K562 (cell line): ENCODE measurements around the gene SCN2B. TPM values are rescaled to one million over a fixed set of nuclear protein-coding genes. Genes with fewer than 3 reads are reported as not detected.

Experiments
- ATAC-seq: fragments of 200-7000 bp; cut with Tn5 transposase; 3 replicates; pipeline ENCODE4 v1.9.1; 2020; ENCODE audit warnings: moderate library complexity
- BruUV-seq: library from RNA; stranded (reverse); fragments of 400-500 nt; replicated peaks from 2 replicates; lab custom pipeline; 2021; lab: Mats Ljungman, UMichigan
- CTCF ChIA-PET: fragments of 300-600 bp; formaldehyde crosslinking; extraction: SDS; loops from one replicate; lab custom pipeline; 2021; ENCODE audit warnings: low intra/inter-chr PET ratio; lab: Yijun Ruan, JAX
- POLR2A ChIA-PET: fragments of 300-600, 350-650 bp; sonication (Branson Sonifier 250); formaldehyde crosslinking; extraction: SDS; loops from one replicate; lab custom pipeline; 2021; ENCODE audit warnings: antibody characterized with exemption, inconsistent platforms; lab: Yijun Ruan, JAX
- DNase-seq, 4 experiments: peaks; one replicate each; pipeline versions ENCODE4 v3.0.0 to v3.0.0-alpha.2; 2011 to 2018; ENCODE audit warnings: low spot score in 3 of 4, mixed read lengths in 3 of 4; ENCODE audit errors: extremely low read depth in 1 of 4
- FAIRE-seq: peaks from 2 replicates; lab custom pipeline; 2011; peaks lifted over from hg19 to GRCh38; lab: Jason Lieb, UNC
- H2AFZ ChIP-seq: 2 replicates; pipeline ENCODE4 v1.6.0; 2011; ENCODE audit warnings: low read depth, low read length, control low read depth, inconsistent platforms
- H3K27ac ChIP-seq: fragments of 200-600 bp; 3 replicates; pipeline ENCODE4 v1.8.0; 2011; ENCODE audit warnings: low read depth, mild to moderate bottlenecking, control low read depth, inconsistent platforms, low read length, moderate library complexity, mixed read lengths; ENCODE audit errors: extremely low read depth
- H3K27me3 ChIP-seq, 2 experiments: fragments of 300-600 bp in 1 of 2; 2 replicates in 1 of 2; 3 replicates in 1 of 2; pipeline versions ENCODE4 v1.6.0 to v1.8.0; 2011; ENCODE audit warnings: inconsistent platforms in 2 of 2, low read length in 2 of 2, mild to moderate bottlenecking in 1 of 2, mixed read lengths in 1 of 2, moderate library complexity in 1 of 2; ENCODE audit not compliant: control insufficient read depth in 2 of 2, insufficient read depth in 2 of 2
- H3K36me3 ChIP-seq: fragments of 300-600 bp; 3 replicates; pipeline ENCODE4 v1.8.0; 2011; ENCODE audit warnings: mild to moderate bottlenecking, low read length, inconsistent platforms; ENCODE audit not compliant: control insufficient read depth, insufficient read depth
- H3K4me1 ChIP-seq, 2 experiments: fragments of 200-600 bp in 1 of 2; replicated peaks in 1 of 2; 2 replicates in 1 of 2; 3 replicates in 1 of 2; pipeline versions ENCODE4 v1.5.1 to v1.8.0; 2011; ENCODE audit warnings: inconsistent platforms in 2 of 2, low read length in 2 of 2, mild to moderate bottlenecking in 1 of 2, mixed read lengths in 1 of 2, moderate library complexity in 1 of 2; ENCODE audit not compliant: control insufficient read depth in 2 of 2, insufficient read depth in 2 of 2
- H3K4me2 ChIP-seq: 2 replicates; pipeline ENCODE4 v1.6.1; 2011; ENCODE audit warnings: low read length, control low read depth, inconsistent platforms, mixed read lengths; ENCODE audit not compliant: insufficient read depth
- H3K4me3 ChIP-seq: fragments of 200-600 bp; sonication (generic), shearing (Covaris generic); 2 replicates; pipeline ENCODE4 v1.5.1; 2016; ENCODE audit warnings: control low read depth, inconsistent platforms
- H3K79me2 ChIP-seq: fragments of 200-600 bp; 3 replicates; pipeline ENCODE4 v1.8.0; 2011; ENCODE audit warnings: low read length, inconsistent platforms; ENCODE audit not compliant: control insufficient read depth, insufficient read depth
- H3K9ac ChIP-seq, 2 experiments: 2 replicates each; pipeline versions ENCODE4 v1.6.0 to v1.6.1; 2011; ENCODE audit warnings: low read depth in 2 of 2, low read length in 2 of 2, control low read depth in 1 of 2, inconsistent platforms in 1 of 2, mild to moderate bottlenecking in 1 of 2, mixed read lengths in 1 of 2; ENCODE audit not compliant: insufficient read depth in 1 of 2
- H3K9me1 ChIP-seq: one replicate; pipeline ENCODE4 v1.6.0; 2011; ENCODE audit warnings: inconsistent platforms, mild to moderate bottlenecking, low read length, moderate library complexity; ENCODE audit not compliant: control insufficient read depth, insufficient read depth
- H3K9me3 ChIP-seq: replicated peaks from 2 replicates; pipeline ENCODE4 v1.5.1; 2011; ENCODE audit warnings: low read depth, low read length, inconsistent platforms; ENCODE audit not compliant: control insufficient read depth, insufficient read depth
- H4K20me1 ChIP-seq: replicated peaks from 2 replicates; pipeline ENCODE4 v1.6.1; 2011; ENCODE audit warnings: low read length, inconsistent platforms, mixed read lengths; ENCODE audit not compliant: control insufficient read depth, insufficient read depth
- CBFA2T3 ChIP-seq: fragments of 450-650 bp; IDR thresholded peaks from 2 replicates; pipeline ENCODE4 v1.6.1; 2017
- CBX2 ChIP-seq: fragments of 200-600 bp; sonication (generic); IDR thresholded peaks from one replicate; pipeline ENCODE4 v1.6.1; 2012; ENCODE audit warnings: mild to moderate bottlenecking, low read length, inconsistent platforms; ENCODE audit not compliant: insufficient read depth, poor library complexity, severe bottlenecking
- FOS ChIP-seq: IDR thresholded peaks from 3 replicates; pipeline ENCODE4 v1.6.1; 2011; ENCODE audit not compliant: insufficient read length; ENCODE audit errors: extremely low read depth
- KDM1A ChIP-seq, 2 experiments: fragments of 450-650 bp; IDR thresholded peaks; 2 replicates each; pipeline ENCODE4 v1.6.1; 2016; ENCODE audit warnings: mild to moderate bottlenecking in 2 of 2
- L3MBTL2 ChIP-seq: fragments of 450-650 bp; IDR thresholded peaks from 2 replicates; pipeline ENCODE4 v1.6.1; 2016; ENCODE audit warnings: mild to moderate bottlenecking, moderate library complexity
- MBD1 ChIP-seq: fragments of 250-450 bp; sonication (Bioruptor Pico); IDR thresholded peaks from 2 replicates; pipeline ENCODE4 v1.8.0; 2022; ENCODE audit warnings: inconsistent platforms
- MEF2A ChIP-seq: IDR thresholded peaks from 2 replicates; pipeline ENCODE4 v1.6.1; 2011; ENCODE audit warnings: low read depth, mild to moderate bottlenecking, low read length, moderate library complexity; ENCODE audit not compliant: control insufficient read depth
- MTF1 ChIP-seq: fragments of 250-450 bp; sonication (Bioruptor Pico); IDR thresholded peaks from 2 replicates; pipeline ENCODE4 v1.9.0; 2021; ENCODE audit warnings: moderate library complexity, mild to moderate bottlenecking, inconsistent platforms, borderline replicate concordance
- PTRF ChIP-seq: fragments of 450-650 bp; IDR thresholded peaks from 2 replicates; pipeline ENCODE4 v1.6.1; 2016; ENCODE audit warnings: mild to moderate bottlenecking, missing genetic modification characterization, missing compliant biosample characterization
- TAF1 ChIP-seq: IDR thresholded peaks from 2 replicates; pipeline ENCODE4 v1.6.1; 2011; ENCODE audit warnings: mild to moderate bottlenecking, low read length, moderate library complexity; ENCODE audit not compliant: insufficient read depth, control insufficient read depth, severe bottlenecking; ENCODE audit errors: extremely low read depth
- TBL1XR1 ChIP-seq, 2 experiments: IDR thresholded peaks; 2 replicates each; pipeline ENCODE4 v1.6.1; 2012; ENCODE audit warnings: improper control_type of control experiment in 2 of 2, low read length in 2 of 2, mild to moderate bottlenecking in 1 of 2
- ZBED1 ChIP-seq: IDR thresholded peaks from 2 replicates; pipeline ENCODE4 v1.6.1; 2014
- ZNF133 ChIP-seq: fragments of 250-450 bp; sonication (Bioruptor Pico); IDR thresholded peaks from 2 replicates; pipeline ENCODE4 v1.4.0; 2020; ENCODE audit warnings: mild to moderate bottlenecking
- ZNF408 ChIP-seq: fragments of 250-450 bp; sonication (Bioruptor Pico); IDR thresholded peaks from 2 replicates; pipeline ENCODE4 v1.4.0; 2020; ENCODE audit warnings: low read depth, mild to moderate bottlenecking, moderate library complexity
- ZNF780A ChIP-seq: fragments of 250-450 bp; sonication (Bioruptor Pico); IDR thresholded peaks from 2 replicates; pipeline ENCODE4 v1.5.0; 2021; ENCODE audit warnings: mild to moderate bottlenecking
- ZNF79 ChIP-seq: fragments of 250-450 bp; sonication (Bioruptor Pico); IDR thresholded peaks from 2 replicates; pipeline ENCODE4 v1.4.0; 2020; ENCODE audit warnings: low read depth, mild to moderate bottlenecking, moderate library complexity
- WGBS: fragments of 100-300 bp; shearing (Covaris generic); methylation state at CpG from one replicate; pipeline ENCODE4 v1.1.6; 2016; ENCODE audit warnings: low coverage, mixed read lengths; ENCODE audit not compliant: insufficient coverage; ENCODE audit errors: missing lambda C conversion rate; 5-methylcytosine and 5-hydroxymethylcytosine counted together
- in situ Hi-C: fragments of 300-500 bp; cut with MboI; formaldehyde crosslinking; loops from 4 replicates; pipeline ENCODE4 v1.15.0; 2018; ENCODE audit warnings: inconsistent platforms, mixed read lengths
- intact Hi-C: fragments of 100-400 bp; cut with micrococcal nuclease; formaldehyde crosslinking; loops from 2 replicates; pipeline ENCODE4 v1.14.2; 2022
- polyA plus RNA-seq, 8 experiments: library from polyadenylated mRNA; depleted of rRNA in 4 of 8; stranded (reverse) in 5 of 8; unstranded in 3 of 8; fragments of >200 nt; fragmentation: Nextera tagmentation in 2 of 8; fragmentation: Illumina TruSeq in 1 of 8; extraction: Ambion mirVana in 2 of 8; extraction: Trizol in 1 of 8; gene quantifications; 2 replicates each; pipeline versions ENCODE4 v1.2.1 to v1.2.3, GENCODE V29; 2011 to 2014; ENCODE audit warnings: inconsistent platforms in 1 of 8, missing spikeins in 1 of 8
- total RNA-seq, 7 experiments: library from RNA; depleted of rRNA in 6 of 7; stranded (reverse); fragments of >200 nt in 6 of 7; fragmentation: Illumina TruSeq in 2 of 7; extraction: Trizol in 2 of 7; gene quantifications; 2 replicates each; pipeline versions ENCODE4 v1.2.1 to v1.2.3, GENCODE V29; 2011 to 2021; ENCODE audit warnings: low replicate concordance in 1 of 7
- TF ChIP-seq, protein P1 (sequence below): fragments of 250-450 bp; sonication (Bioruptor Pico); IDR thresholded peaks from 2 replicates; pipeline ENCODE4 v1.8.0; 2022; ENCODE audit warnings: moderate library complexity, mild to moderate bottlenecking, inconsistent platforms

SCN2B gene
- total and polyA plus RNA-seq, 9 of the 15 experiments (the other 6 are each of a cell fraction or from before 2014, with no cell fraction given), result not detected

GRCh38 chr11:118171269-118172062, 5.0 kb downstream of the SCN2B start (continued):
- TF ChIP-seq ZNF133 (CRISPR knock-in tag), result no peak

DNA sequence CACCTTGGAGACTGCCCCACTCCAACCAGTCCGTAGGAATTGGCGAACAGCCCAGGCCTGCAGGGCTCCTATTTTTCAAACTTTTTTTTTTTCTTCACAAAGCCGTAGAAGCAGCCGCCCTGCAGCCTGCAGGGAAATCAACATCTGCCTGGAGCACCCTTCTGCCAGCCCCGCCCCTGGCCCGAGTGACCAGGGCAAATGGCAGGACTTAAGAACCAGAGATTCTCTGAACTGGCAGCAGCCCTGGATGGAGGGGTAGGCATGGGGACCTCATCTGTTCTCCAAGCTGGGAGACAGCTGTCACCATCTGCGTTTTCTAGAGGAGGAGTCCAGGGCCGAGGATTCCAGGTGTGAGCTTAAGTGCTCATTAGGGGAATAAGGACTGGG, 5.6 kb downstream of the SCN2B start:
- no TSS peak for BruUV-seq
- Histone ChIP-seq H3K4me2 (no peak overlapping the region), H3K9me1 (no peaks in the 10 kb centered on the region), H3K9me3 (no peaks in the 10 kb centered on the region), H3K4me1 (peaks cover 0 to 10% of the 10 kb centered on the region in 2 experiments; a peak in 2 of 5 replicates), H4K20me1 (peaks cover 22% of the 10 kb centered on the region), H3K27ac (no peak overlapping the region), H3K9ac (no peak overlapping the region), H3K27me3 (peaks cover 30 to 84% of the 10 kb centered on the region in 2 experiments; a peak in 4 of 5 replicates), H2AFZ (no peak overlapping the region), H3K36me3 (no peaks in the 10 kb centered on the region), H3K79me2 (no peaks in the 10 kb centered on the region), H3K4me3 (no peak overlapping the region)
- ChIA-PET POLR2A (interaction anchor here (0.6 kb wide), 1 partner anchor 24 kb away, joined by 3 read pairs; no protein-coding TSS in a partner anchor), CTCF (interaction anchor here (0.9 to 1.8 kb wide), 4 partner anchors 26 to 352 kb away, joined by 3 to 17 read pairs (median 6); no protein-coding TSS in a partner anchor)
- FAIRE-seq, result no peak
- WGBS, result 2% methylated on average over 8 of the region's 8 CpGs
- intact Hi-C loops, result loop anchor here (1.0 to 10.0 kb wide), 4 partner anchors 26 to 352 kb away; no protein-coding TSS in a partner anchor
- DNase-seq, result no peak
- in situ Hi-C loops, result no loop called here
- no peak for ATAC-seq
- TF ChIP-seq TAF1 (no peak), MBD1 (CRISPR knock-in tag) (no peak), KDM1A (IDR thresholded peaks at IDR 0.05) (no peak), CBX2 (no peak), ZNF780A (CRISPR knock-in tag) (no peak), L3MBTL2 (no peak), ZNF79 (CRISPR knock-in tag) (no peak), MEF2A (no peak), MTF1 (CRISPR knock-in tag) (no peak), PTRF (no peak), FOS (no peak), ZNF408 (CRISPR knock-in tag) (no peak), TBL1XR1 (IDR thresholded peaks at IDR 0.05; ENCODE audit: low read length in 2 of 2) (no peak), ZBED1 (no peak), CBFA2T3 (no peak)
- TF ChIP-seq, protein P1, sequence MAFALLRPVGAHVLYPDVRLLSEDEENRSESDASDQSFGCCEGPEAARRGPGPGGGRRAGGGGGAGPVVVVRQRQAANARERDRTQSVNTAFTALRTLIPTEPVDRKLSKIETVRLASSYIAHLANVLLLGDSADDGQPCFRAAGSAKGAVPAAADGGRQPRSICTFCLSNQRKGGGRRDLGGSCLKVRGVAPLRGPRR (CRISPR knock-in tag), result no peak
